ENCODE measurements around the gene CASZ1.

Gene CASZ1

GRCh38 chr1:10631121-10631810 lies 165.2 kb downstream of the CASZ1 start:
- DNase-seq (ENCODE audit: extremely low read depth in 1 of 2, low read depth in 1 of 2), result no peak

GRCh38 chr1:10630661-10631120 lies 165.8 kb downstream of the CASZ1 start:
- DNase-seq (ENCODE audit: extremely low read depth in 1 of 2, low read depth in 1 of 2), result no peak

- no peak for DNase-seq (ENCODE audit: extremely low read depth in 1 of 2, low read depth in 1 of 2)
Measured at GRCh38 chr1:10629816-10630571, 166.5 kb downstream of the CASZ1 start.

GRCh38 chr1:10629091-10629815 lies 167.2 kb downstream of the CASZ1 start:
- no peak for DNase-seq (ENCODE audit: extremely low read depth in 1 of 2, low read depth in 1 of 2)

GRCh38 chr1:10628685-10629084 lies 167.8 kb downstream of the CASZ1 start:
- no peak for DNase-seq (ENCODE audit: extremely low read depth in 1 of 2, low read depth in 1 of 2)

GRCh38 chr1:10626791-10627410 lies 169.5 kb downstream of the CASZ1 start:
- DNase-seq (ENCODE audit: extremely low read depth in 1 of 2, low read depth in 1 of 2), result no peak

- no peak for DNase-seq (ENCODE audit: extremely low read depth in 1 of 2, low read depth in 1 of 2)
Measured at GRCh38 chr1:10626131-10626731, 170.2 kb downstream of the CASZ1 start.

GRCh38 chr1:10625554-10625953 lies 170.9 kb downstream of the CASZ1 start:
- no peak for DNase-seq (ENCODE audit: extremely low read depth in 1 of 2, low read depth in 1 of 2)

GRCh38 chr1:10625076-10625475 lies 171.4 kb downstream of the CASZ1 start:
- no peak for DNase-seq (ENCODE audit: extremely low read depth in 1 of 2, low read depth in 1 of 2)

- no peak for DNase-seq (ENCODE audit: extremely low read depth in 1 of 2, low read depth in 1 of 2)
Measured at GRCh38 chr1:10624256-10625050, 172.0 kb downstream of the CASZ1 start.

- no peak for DNase-seq (ENCODE audit: extremely low read depth in 1 of 2, low read depth in 1 of 2)
Measured at GRCh38 chr1:10623686-10624145, 172.7 kb downstream of the CASZ1 start.

- DNase-seq (ENCODE audit: extremely low read depth in 1 of 2, low read depth in 1 of 2), result no peak
Measured at GRCh38 chr1:10622910-10623685, 173.3 kb downstream of the CASZ1 start.

- no peak for DNase-seq (ENCODE audit: extremely low read depth in 1 of 2, low read depth in 1 of 2)
Measured at GRCh38 chr1:10621906-10622305, 174.5 kb downstream of the CASZ1 start.

GRCh38 chr1:10620776-10621175 lies 175.7 kb downstream of the CASZ1 start:
- DNase-seq (ENCODE audit: extremely low read depth in 1 of 2, low read depth in 1 of 2), result no peak

- no peak for DNase-seq (ENCODE audit: extremely low read depth in 1 of 2, low read depth in 1 of 2)
Measured at GRCh38 chr1:10617931-10618885, 178.2 kb downstream of the CASZ1 start.

GRCh38 chr1:10617318-10617717 lies 179.1 kb downstream of the CASZ1 start:
- no peak for DNase-seq (ENCODE audit: extremely low read depth in 1 of 2, low read depth in 1 of 2)

- no peak for DNase-seq (ENCODE audit: extremely low read depth in 1 of 2, low read depth in 1 of 2)
Measured at GRCh38 chr1:10616696-10617095, 179.8 kb downstream of the CASZ1 start.

Data from activated CD8-positive, alpha-beta memory T cell treated with anti-CD3 and anti-CD28 coated beads for 1 hour (primary cell).